Esophagus muscularis mucosa (tissue), 4 donors: ENCODE data around the gene CYP19A1. TPM values are rescaled to one million over a fixed set of nuclear protein-coding genes. Genes with fewer than 3 reads are reported as not detected.

Source experiments
- DNase-seq: peaks from one replicate; pipeline ENCODE4 v3.0.0-alpha.2; 2017; ENCODE audit errors: extremely low spot score
- H3K27ac ChIP-seq, 4 donors: fragments of 200-600 bp; sonication (generic); replicated peaks in 1 of 4; 1 replicate in 3 of 4; 2 replicates in 1 of 4; pipeline ENCODE4 v1.5.1; 2016 to 2019; ENCODE audit warnings: mild to moderate bottlenecking in 1 of 4
- H3K27me3 ChIP-seq, 4 donors: fragments of 200-600 bp; sonication (generic); one replicate each; pipeline versions ENCODE4 v1.5.1 to v1.6.0; 2016 to 2019
- H3K36me3 ChIP-seq, 4 donors: fragments of 200-600 bp; sonication (generic); one replicate each; pipeline ENCODE4 v1.5.1; 2016 to 2019
- H3K4me1 ChIP-seq, 4 donors: fragments of 200-600 bp; sonication (generic); one replicate each; pipeline ENCODE4 v1.5.1; 2016 to 2019
- H3K4me3 ChIP-seq, 4 donors: fragments of 200-600 bp; sonication (generic); 1 replicate in 2 of 4; 2 replicates in 2 of 4; pipeline ENCODE4 v1.5.1; 2016 to 2019; ENCODE audit warnings: mild to moderate bottlenecking in 4 of 4, moderate library complexity in 1 of 4
- H3K9me3 ChIP-seq, 4 donors: fragments of 200-600 bp; sonication (generic); 1 replicate in 3 of 4; 2 replicates in 1 of 4; pipeline ENCODE4 v1.5.1; 2016 to 2019
- EP300 ChIP-seq: sonication (generic); formaldehyde crosslinking; IDR thresholded peaks from one replicate; pipeline ENCODE4 v1.6.1; 2017; ENCODE audit warnings: antibody characterized with exemption
- POLR2A ChIP-seq: fragments of 450-650 bp; IDR thresholded peaks from one replicate; pipeline ENCODE4 v1.6.1; 2017; ENCODE audit warnings: antibody characterized with exemption, moderate library complexity, mild to moderate bottlenecking, low read depth
- POLR2AphosphoS5 ChIP-seq, 2 donors: sonication (generic); formaldehyde crosslinking; IDR thresholded peaks; one replicate each; pipeline ENCODE4 v1.6.1; 2017; ENCODE audit warnings: antibody characterized with exemption in 2 of 2
- WGBS: methylation state at CpG from one replicate; pipeline ENCODE4 v1.1.5; 2018; 5-methylcytosine and 5-hydroxymethylcytosine counted together
- intact Hi-C: fragments of 100-400 bp; cut with DNase I; formaldehyde crosslinking; loops from one replicate; pipeline ENCODE4 v1.15.1; 2023
- total RNA-seq, 4 donors: library from RNA; depleted of rRNA; stranded (reverse); fragments of >200 nt; gene quantifications; one replicate each; pipeline versions ENCODE4 v1.1.0 to v1.2.1, GENCODE V29; 2016
- TF ChIP-seq, protein P1 (sequence below), 3 experiments: fragments of 200-600 bp in 2 of 3; fragments of 450-650 bp in 1 of 3; sonication (generic) in 2 of 3; IDR thresholded peaks; one replicate each; pipeline ENCODE4 v1.5.1; 2017 to 2019; ENCODE audit warnings: antibody characterized with exemption in 3 of 3, mild to moderate bottlenecking in 2 of 3, moderate library complexity in 1 of 3

Gene CYP19A1
- total RNA-seq, 4 donors from 2014 or later: 1.5 to 3.5 (median 2.1) TPM; not detected in 1

GRCh38 chr15:51369451-51369761, 31.0 kb upstream of the CYP19A1 start:
- Histone ChIP-seq H3K27ac (peak overlapping the region in 2 of 4 donors; percentile 5 to 45), H3K36me3 (no peaks in the 10 kb centered on the region), H3K27me3 (no peaks in the 10 kb centered on the region), H3K4me3 (no peak overlapping the region), H3K9me3 (no peaks in the 10 kb centered on the region), H3K4me1 (peaks cover 0 to 46% (median 16%) of the 10 kb centered on the region in 4 donors)
- TF ChIP-seq EP300 (no peak), POLR2AphosphoS5 (IDR thresholded peaks at IDR 0.05) (no peak), POLR2A (no peak)
- TF ChIP-seq, protein P1, sequence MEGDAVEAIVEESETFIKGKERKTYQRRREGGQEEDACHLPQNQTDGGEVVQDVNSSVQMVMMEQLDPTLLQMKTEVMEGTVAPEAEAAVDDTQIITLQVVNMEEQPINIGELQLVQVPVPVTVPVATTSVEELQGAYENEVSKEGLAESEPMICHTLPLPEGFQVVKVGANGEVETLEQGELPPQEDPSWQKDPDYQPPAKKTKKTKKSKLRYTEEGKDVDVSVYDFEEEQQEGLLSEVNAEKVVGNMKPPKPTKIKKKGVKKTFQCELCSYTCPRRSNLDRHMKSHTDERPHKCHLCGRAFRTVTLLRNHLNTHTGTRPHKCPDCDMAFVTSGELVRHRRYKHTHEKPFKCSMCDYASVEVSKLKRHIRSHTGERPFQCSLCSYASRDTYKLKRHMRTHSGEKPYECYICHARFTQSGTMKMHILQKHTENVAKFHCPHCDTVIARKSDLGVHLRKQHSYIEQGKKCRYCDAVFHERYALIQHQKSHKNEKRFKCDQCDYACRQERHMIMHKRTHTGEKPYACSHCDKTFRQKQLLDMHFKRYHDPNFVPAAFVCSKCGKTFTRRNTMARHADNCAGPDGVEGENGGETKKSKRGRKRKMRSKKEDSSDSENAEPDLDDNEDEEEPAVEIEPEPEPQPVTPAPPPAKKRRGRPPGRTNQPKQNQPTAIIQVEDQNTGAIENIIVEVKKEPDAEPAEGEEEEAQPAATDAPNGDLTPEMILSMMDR (IDR thresholded peaks at IDR 0.05): no peak
- intact Hi-C loops: no loop called here
- WGBS: 80% methylated on average over 1 of the region's 1 CpG
- no peak for DNase-seq

- Histone ChIP-seq H3K36me3 (no peaks in the 10 kb centered on the region), H3K4me1 (peaks cover 0 to 46% (median 16%) of the 10 kb centered on the region in 4 donors), H3K4me3 (no peak overlapping the region), H3K27ac (peak overlapping the region in 2 of 4 donors; percentile 5 to 45), H3K27me3 (no peaks in the 10 kb centered on the region), H3K9me3 (no peaks in the 10 kb centered on the region)
- TF ChIP-seq POLR2A (no peak), EP300 (no peak), POLR2AphosphoS5 (IDR thresholded peaks at IDR 0.05) (no peak)
- TF ChIP-seq, protein P1 (IDR thresholded peaks at IDR 0.05): no peak
- intact Hi-C loops: no loop called here
- 64% methylated on average over 3 of the region's 3 CpGs for WGBS
- no peak for DNase-seq
Measured at GRCh38 chr15:51368751-51369450, 30.5 kb upstream of the CYP19A1 start.

- DNase-seq: no peak
- Histone ChIP-seq H3K36me3 (no peaks in the 10 kb centered on the region), H3K9me3 (no peaks in the 10 kb centered on the region), H3K27me3 (no peaks in the 10 kb centered on the region), H3K4me3 (no peak overlapping the region), H3K4me1 (peaks cover 0 to 46% (median 16%) of the 10 kb centered on the region in 4 donors), H3K27ac (peak overlapping the region in 1 of 4 donors; percentile 45)
- 95% methylated on average over 5 of the region's 6 CpGs for WGBS
- intact Hi-C loops: no loop called here
- no peak for TF ChIP-seq POLR2A
- TF ChIP-seq EP300: no peak
- no peak for TF ChIP-seq POLR2AphosphoS5 (IDR thresholded peaks at IDR 0.05)
- TF ChIP-seq, protein P1 (IDR thresholded peaks at IDR 0.05): no peak
Measured at GRCh38 chr15:51368307-51368706, 29.9 kb upstream of the CYP19A1 start.

- Histone ChIP-seq H3K9me3 (no peaks in the 10 kb centered on the region), H3K4me3 (no peak overlapping the region), H3K36me3 (no peaks in the 10 kb centered on the region), H3K27ac (no peak overlapping the region), H3K4me1 (peaks cover 0 to 46% (median 16%) of the 10 kb centered on the region in 4 donors), H3K27me3 (no peaks in the 10 kb centered on the region)
- no peak for DNase-seq
- intact Hi-C loops: no loop called here
- TF ChIP-seq POLR2AphosphoS5 (IDR thresholded peaks at IDR 0.05) (no peak), EP300 (no peak)
- 82% methylated on average over 8 of the region's 10 CpGs for WGBS
Measured at GRCh38 chr15:51367322-51367976, 29.1 kb upstream of the CYP19A1 start.

DNA sequence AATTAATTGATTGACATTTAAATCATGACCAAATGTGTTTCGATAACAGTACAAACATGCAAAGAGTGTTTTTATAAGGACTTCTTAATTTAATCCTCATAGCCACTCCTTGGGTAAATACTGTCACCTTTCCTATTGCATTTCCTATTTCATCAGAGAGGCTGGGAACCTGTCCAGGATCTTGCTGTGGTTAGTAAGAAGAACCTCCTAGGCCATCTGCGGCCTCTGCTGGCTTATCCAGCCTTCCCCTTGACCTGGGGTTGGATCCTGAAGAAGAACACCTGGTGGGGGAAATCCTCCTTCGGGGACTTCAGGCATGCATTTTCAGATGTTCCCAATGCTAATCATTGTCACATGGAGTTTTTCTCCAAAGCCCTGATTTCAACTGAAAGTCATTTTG, 28.5 kb upstream of the CYP19A1 start:
- no peak overlapping the region for H3K27ac ChIP-seq
- H3K27me3 ChIP-seq: no peaks in the 10 kb centered on the region
- no peaks in the 10 kb centered on the region for H3K9me3 ChIP-seq
- TF ChIP-seq EP300: no peak
- TF ChIP-seq POLR2A: no peak
- TF ChIP-seq, protein P1 (IDR thresholded peaks at IDR 0.05): no peak
- no peak for TF ChIP-seq POLR2AphosphoS5 (IDR thresholded peaks at IDR 0.05)
- H3K36me3 ChIP-seq: no peaks in the 10 kb centered on the region
- intact Hi-C loops: no loop called here
- no peak for DNase-seq
- 49% methylated on average over 3 of the region's 3 CpGs for WGBS
- H3K4me3 ChIP-seq: no peak overlapping the region
- peaks cover 0 to 46% (median 16%) of the 10 kb centered on the region in 4 donors for H3K4me1 ChIP-seq
